NCI-H748 (cell line): Measurements from ENCODE around the gene PLA2G6.
A peak's percentile ranks its signal among the peaks of the same experiment; 100 is the strongest.
"Not testable (repeated sequence)": the region's sequence is repeated elsewhere in the genome, so short reads cannot be mapped to it uniquely, and the experiment has no call there.

ENCODE experiments used
- DNase-seq: peaks from one replicate; lab custom pipeline; 2025; ENCODE audit not compliant: unreplicated experiment; lab: John Stamatoyannopoulos, UW

PLA2G6 gene

GRCh38 chr22:38191055-38191454, 9.4 kb upstream of the PLA2G6 start:
- DNase-seq = no peak

- no peak for DNase-seq
Observed at GRCh38 chr22:38190581-38190980, 9.0 kb upstream of the PLA2G6 start.

GRCh38 chr22:38189104-38189503, 7.5 kb upstream of the PLA2G6 start:
- no peak for DNase-seq

GRCh38 chr22:38187413-38188212, 6.0 kb upstream of the PLA2G6 start:
- DNase-seq = peak; percentile 26

- DNase-seq = no peak
Observed at GRCh38 chr22:38186429-38186828, 4.8 kb upstream of the PLA2G6 start.

- DNase-seq = no peak
Observed at GRCh38 chr22:38184788-38185187, 3.2 kb upstream of the PLA2G6 start.

DNA sequence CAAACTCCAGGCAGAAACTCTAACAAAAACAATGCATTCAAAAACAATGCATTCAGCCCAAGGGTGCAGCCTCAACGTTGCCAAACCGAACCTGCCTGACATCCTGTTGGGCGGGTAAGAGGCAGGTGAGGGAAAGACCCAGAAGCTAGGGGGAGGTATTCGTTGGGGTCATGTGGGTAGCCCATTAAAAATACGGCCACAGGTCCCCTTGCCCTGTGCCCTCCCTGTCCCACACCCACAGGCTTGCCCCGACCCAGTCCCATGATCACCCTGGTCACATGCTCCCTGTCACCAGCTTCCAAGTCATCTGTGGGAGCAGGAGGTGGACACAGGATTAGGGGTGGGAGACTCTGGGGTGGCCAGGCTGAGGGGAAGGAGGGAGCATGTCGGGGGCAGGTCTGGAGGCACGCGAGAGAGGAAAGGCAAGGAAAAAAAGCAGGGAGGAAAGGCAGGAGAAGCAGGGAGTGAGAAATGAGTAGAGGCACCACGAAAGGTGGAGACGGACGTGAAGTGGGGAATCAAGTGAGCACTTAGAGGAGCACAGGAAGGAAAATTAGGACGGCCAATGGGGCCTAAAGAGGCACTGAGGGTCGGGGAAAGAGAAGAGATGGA, 683 bp downstream of the PLA2G6 start:
- peak; percentile 24 for DNase-seq

GRCh38 chr22:38178605-38178937, 3.1 kb downstream of the PLA2G6 start:
- not testable (repeated sequence) for DNase-seq

DNA sequence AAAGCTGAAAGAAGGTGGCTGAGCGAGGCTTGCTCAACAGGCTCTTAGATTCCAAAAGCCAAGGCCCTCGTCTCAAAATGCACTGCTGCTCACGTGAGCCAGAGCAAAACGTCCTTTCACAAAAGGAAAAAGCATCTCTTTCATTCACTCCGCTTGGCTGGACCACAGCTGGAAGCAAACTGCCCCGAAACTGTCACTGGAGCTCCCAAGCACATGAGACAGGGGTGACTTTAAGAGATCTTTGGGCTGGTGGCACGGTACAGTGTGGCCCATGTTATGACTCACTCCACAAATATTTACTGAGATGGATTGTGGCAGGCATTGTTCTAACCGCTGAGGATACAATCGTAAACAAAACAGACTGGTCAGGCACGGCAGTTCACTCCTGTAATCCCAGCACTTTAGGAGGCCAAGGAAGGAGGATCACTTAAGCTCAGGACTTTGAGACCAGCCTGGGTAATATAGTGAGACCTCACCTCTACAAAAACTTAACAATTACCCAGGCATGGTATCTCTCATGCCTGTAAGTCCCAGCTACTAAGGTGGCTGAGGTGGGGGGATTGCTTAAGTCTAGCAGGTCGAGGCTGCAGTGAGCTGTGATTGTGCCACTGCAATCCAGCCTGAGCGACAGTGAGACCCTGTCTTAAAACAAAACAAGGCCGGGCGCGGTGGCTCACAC, 3.6 kb downstream of the PLA2G6 start:
- peak; percentile 52 for DNase-seq

DNA sequence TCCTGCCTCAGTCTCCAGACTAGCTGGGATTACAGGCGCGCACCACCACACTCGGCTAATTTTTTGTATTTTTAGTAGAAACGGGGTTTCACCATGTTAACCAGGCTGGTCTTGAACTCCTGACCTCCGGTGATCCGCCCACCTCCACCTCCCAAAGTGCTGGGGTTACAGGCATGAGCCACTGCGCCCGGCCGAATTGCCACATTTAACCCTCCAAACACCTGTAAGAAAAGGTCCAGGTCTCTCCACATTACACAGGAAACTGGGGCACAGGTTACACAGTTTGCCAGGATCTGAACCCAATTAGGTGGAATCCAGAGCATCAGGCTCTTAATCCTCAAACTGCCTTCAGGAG, 4.1 kb downstream of the PLA2G6 start:
- not testable (repeated sequence) for DNase-seq

DNA sequence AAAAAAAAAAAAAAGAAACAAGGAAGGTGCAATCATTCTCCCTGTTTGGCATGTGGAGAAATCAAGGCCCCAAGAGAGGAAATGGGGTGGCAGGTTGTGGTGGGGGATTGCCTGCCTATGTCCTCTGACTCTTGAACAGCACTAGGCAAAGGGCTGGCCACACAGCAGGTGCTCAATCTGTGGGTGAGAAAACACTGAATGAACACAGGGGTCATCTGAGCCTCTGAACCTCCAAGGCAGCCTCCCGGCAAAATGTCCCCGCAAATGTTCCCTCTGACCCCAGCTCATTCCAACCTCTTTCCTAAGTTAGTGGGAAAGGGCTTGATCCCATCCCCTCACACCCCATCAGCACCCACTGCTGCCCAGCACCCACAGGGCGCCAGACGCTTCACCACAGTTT, 4.6 kb downstream of the PLA2G6 start:
- no peak for DNase-seq

DNA sequence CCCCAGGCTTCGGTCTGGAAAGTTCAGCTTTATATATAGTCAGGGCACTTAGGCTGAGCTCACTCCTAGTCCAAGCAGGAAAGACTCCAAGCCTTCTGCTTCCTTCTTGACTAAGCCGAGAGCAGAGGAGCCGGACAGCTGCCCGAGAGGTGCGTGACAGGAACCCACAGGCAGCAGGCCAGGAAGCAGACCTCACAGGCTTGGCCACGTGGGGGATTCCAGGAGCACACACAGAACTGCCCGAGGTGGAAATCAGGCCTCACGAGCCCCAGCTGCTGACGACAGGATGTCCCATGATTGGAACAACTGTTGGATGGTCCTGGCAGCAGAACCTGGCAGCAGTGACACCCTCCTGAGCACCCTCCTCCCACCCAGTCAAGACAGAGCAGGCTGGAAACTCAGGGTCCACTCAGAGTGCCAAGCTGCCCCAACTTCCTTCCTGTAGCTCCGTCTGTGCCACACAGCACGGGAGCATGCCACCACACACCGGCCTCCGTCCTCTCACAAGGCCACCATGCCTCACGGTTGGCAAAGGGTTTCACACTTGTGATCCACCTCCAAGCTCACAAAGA, 5.4 kb downstream of the PLA2G6 start:
- DNase-seq = no peak

DNA sequence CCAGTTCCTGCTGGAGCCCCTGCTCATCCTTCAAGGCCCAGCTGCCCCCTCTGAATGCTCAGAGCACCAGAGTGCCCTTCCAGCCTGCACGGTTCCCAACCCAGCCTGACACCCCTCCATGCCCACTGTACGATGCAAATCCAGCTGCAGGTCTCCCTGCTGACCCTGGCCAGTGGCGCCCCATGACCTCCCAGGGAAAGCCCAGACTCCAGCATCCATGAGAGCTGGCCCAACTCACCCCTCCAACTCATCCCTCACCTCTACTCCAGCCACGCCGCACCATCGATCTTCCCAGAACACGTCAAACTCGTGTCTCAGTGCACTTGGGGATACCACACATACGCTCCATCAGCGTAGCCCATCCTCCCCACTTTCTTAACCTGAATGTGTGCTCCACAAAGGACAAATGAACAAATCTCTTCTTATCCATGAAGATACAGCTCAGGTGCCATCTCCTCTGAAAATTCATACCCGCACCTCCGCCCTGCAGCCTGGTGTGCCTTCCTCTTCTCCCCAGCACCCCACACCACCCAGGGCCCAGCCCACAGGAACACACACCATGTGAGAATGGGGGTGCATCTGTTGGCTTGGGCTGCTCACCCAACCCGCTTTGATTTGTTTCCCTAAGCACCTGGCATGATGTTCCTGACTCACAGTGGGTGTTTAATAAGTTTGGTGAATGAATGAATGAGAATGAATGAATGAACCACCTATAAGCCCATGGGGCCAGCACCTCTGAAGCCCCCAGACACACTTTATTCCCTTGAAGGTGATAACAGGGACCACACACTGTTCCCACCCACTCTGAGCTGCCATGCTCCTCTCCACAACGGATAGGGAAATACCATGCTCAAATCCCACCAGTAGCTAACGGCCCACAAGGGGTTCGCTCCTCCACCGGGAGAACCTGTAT, 6.2 kb downstream of the PLA2G6 start:
- no peak for DNase-seq

DNA sequence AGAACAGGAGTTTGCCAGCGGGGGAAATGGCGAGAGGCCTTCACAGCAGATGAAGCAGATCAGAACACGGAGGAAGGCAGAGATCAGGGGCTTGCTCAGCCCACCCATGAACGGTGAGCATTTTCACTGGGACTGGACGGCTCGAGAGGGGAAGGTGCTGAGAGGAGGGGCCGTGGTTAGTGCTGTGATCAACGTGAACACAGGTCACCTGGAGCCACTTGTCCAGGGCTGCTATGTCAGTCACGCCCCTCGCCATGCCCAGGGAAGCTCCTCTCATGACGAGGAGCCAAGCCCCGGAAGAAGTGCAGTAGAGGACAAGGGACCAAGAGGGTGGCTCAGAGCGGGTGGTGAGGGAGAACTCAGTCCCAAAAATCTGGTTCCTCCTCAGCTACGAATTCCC, 7.0 kb downstream of the PLA2G6 start:
- no peak for DNase-seq

- no peak for DNase-seq
Observed at GRCh38 chr22:38173641-38173906, 8.1 kb downstream of the PLA2G6 start.

DNA sequence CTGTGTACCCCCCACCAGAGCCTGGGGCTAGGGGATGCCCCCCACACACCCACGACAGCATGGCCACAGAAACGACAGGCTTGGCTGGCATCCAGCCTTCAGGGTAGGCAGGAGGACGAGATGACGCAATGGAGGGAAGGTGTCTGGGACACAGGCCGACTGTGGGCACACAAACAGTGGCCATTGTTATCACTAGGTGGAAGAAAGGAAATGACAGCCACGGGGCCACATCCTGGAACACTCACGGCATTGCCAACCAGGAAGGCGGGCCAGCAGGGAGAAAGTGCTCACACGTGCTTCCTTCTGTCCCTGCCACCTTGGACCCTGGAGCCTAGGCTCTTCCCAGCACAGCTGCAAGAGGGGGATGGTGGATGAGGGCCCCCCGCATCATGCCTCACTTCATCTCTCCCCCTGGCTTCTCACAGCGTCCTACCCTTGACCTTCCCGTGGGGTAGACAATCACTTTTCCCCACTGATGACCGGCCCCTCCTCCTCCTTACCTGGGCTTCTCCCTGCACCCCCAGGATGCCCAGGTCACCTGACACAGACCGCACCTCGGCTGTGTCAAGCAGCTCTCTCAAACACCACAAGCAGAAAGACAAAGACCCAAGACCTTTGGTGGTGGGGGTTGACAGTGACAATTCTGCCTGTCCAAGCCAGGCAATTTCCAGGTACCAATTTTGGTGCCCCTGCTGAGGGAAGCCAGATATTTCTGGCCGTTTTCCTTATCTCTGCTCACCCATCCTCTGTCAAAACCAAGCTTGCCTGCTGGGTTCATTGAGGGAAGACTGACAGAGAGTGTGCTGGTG, 8.6 kb downstream of the PLA2G6 start:
- DNase-seq = no peak

DNA sequence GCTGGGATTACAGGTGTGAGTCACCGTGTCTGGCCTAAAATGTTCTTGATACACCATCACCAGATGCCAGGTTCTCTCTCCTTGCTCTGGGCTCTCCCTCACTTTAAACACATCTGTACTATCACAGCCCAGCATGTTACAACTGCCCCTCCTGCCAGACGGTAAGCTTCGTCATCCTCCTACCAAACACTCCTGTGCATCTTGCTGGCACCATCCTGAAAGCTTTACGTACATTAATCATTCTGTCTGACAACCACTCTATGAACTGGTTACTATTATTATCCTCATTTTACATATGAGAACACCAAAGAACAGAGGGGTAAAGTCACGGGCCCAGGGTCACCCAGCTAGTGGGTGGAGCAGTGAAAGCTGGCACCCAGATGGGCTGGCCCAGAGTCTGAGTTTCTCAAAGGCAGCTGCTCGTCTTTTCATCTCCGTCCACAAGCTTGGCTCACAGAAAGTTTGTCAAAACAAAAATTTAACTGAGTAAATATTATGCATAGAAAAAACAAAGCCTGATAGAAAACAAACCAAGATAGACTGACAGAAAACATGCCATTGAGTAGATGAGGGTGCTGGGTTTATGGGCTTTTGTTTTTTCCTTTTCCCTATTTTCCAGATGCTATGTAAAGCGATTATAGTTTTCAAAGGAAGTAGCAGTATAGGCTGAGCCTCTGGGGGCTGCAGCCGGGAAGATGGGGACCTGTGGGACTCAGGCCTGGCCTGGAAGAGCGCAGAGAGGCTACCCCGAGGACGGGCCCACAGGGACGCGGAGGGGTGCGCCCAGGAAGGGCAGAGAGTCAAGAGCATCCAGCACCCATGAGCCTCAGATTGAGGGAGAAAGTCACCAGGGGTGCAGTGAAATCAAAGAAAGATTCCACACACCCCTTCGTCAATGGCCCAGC, 9.5 kb downstream of the PLA2G6 start:
- DNase-seq = no peak

DNA sequence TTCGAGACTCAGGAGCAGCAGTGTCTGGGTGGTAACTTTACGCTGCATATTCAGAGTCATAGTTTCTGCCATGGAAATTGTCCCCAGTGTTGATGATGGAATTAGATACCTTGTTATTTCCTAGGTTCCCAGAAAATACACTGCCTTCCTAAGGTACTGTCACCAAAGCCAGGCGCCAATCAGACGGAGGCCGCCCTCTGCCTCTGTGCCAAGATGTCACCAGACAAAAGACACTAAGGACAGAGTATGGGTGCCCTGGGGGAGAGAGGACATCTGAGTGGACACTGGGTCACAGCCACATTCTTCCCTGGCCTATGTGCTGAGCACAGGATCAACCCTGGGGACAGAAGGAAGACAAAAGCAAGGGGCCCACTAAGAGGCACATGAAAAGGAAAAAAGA, 11.2 kb downstream of the PLA2G6 start:
- no peak for DNase-seq

DNA sequence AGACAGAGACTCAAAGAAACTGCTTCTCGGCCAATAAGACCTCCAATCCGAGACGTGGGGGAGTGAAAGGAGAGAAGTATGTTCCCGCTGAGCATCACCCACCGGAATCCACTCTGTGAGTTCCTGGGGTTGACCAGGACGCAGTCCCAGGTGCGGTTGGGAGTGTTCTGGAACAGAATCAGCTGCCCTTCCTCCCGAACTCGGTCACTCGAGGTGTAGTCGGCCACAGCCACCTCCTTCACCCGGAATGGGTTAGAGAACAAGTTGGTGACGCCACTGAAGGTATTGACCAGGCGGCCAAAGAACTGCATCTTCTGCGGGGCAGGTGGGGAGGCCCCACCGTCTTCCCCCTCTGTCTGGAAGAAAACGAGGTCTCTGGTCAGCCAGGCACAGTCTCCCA, 12.5 kb downstream of the PLA2G6 start:
- DNase-seq = no peak
